Liver (tissue), 9 donors: ENCODE data around the gene IPO5. TPM values are rescaled to one million over a fixed set of nuclear protein-coding genes. Genes with fewer than 3 reads are reported as not detected.

Experiments
- DNase-seq: peaks from one replicate; pipeline ENCODE4 v3.0.0-alpha.2; 2017; ENCODE audit warnings: low spot score
- H3K27ac ChIP-seq, 2 donors: one replicate each; pipeline ENCODE4 v1.7.0; 2013; ENCODE audit warnings: inconsistent platforms in 2 of 2, low read length in 2 of 2, control low read depth in 1 of 2, low read depth in 1 of 2, mild to moderate bottlenecking in 1 of 2
- H3K27me3 ChIP-seq, 4 donors: one replicate each; pipeline versions ENCODE4 v1.6.1 to v1.7.0; 2013; ENCODE audit warnings: low read length in 3 of 4, inconsistent platforms in 1 of 4, mild to moderate bottlenecking in 1 of 4, moderate library complexity in 1 of 4; ENCODE audit not compliant: control insufficient read depth in 4 of 4, insufficient read depth in 4 of 4
- H3K36me3 ChIP-seq, 4 donors: one replicate each; pipeline versions ENCODE4 v1.6.1 to v1.7.0; 2013; ENCODE audit warnings: low read length in 3 of 4, mild to moderate bottlenecking in 3 of 4, low read depth in 1 of 4, moderate library complexity in 1 of 4; ENCODE audit not compliant: control insufficient read depth in 4 of 4, insufficient read depth in 3 of 4
- H3K4me1 ChIP-seq, 4 donors: one replicate each; pipeline versions ENCODE4 v1.6.1 to v1.7.0; 2013; ENCODE audit warnings: low read length in 3 of 4, mild to moderate bottlenecking in 3 of 4, moderate library complexity in 1 of 4; ENCODE audit not compliant: control insufficient read depth in 4 of 4, insufficient read depth in 4 of 4
- H3K4me3 ChIP-seq, 3 donors: one replicate each; pipeline versions ENCODE4 v1.6.1 to v1.7.0; 2013; ENCODE audit warnings: low read length in 3 of 3, control low read depth in 1 of 3, low read depth in 1 of 3, mild to moderate bottlenecking in 1 of 3
- H3K9ac ChIP-seq, 2 donors: one replicate each; pipeline ENCODE4 v1.7.0; 2013; ENCODE audit warnings: low read length in 2 of 2, mild to moderate bottlenecking in 2 of 2, moderate library complexity in 2 of 2, control low read depth in 1 of 2, low read depth in 1 of 2
- H3K9me3 ChIP-seq, 4 donors: one replicate each; pipeline versions ENCODE4 v1.6.1 to v1.7.0; 2013; ENCODE audit warnings: low read length in 3 of 4; ENCODE audit not compliant: control insufficient read depth in 4 of 4
- ATF3 ChIP-seq: IDR thresholded peaks from 2 replicates; pipeline ENCODE4 v1.6.1; 2016; ENCODE audit warnings: antibody characterized with exemption
- CTCF ChIP-seq: fragments of 150-350 bp; IDR thresholded peaks from 2 replicates; pipeline ENCODE4 v1.5.1; 2017; ENCODE audit warnings: improper control_type of control experiment, low read depth, low read length; ENCODE audit not compliant: missing input control
- EGR1 ChIP-seq, 2 donors: IDR thresholded peaks; 2 replicates each; pipeline ENCODE4 v1.6.1; 2016 to 2018; ENCODE audit warnings: antibody characterized with exemption in 2 of 2, low read depth in 2 of 2
- FOXA1 ChIP-seq: IDR thresholded peaks from 2 replicates; pipeline ENCODE4 v1.6.1; 2016; ENCODE audit warnings: antibody characterized with exemption
- FOXA2 ChIP-seq: IDR thresholded peaks from 2 replicates; pipeline ENCODE4 v1.6.1; 2016; ENCODE audit warnings: antibody characterized with exemption
- GABPA ChIP-seq, 2 donors: IDR thresholded peaks in 1 of 2; conservative IDR thresholded peaks in 1 of 2; 2 replicates each; pipeline ENCODE4 v1.6.1; 2016; ENCODE audit warnings: antibody characterized with exemption in 2 of 2, mild to moderate bottlenecking in 1 of 2, moderate library complexity in 1 of 2
- HNF4A ChIP-seq, 2 donors: conservative IDR thresholded peaks; 2 replicates each; pipeline ENCODE4 v1.6.1; 2016; ENCODE audit warnings: antibody characterized with exemption in 2 of 2, mild to moderate bottlenecking in 2 of 2
- HNF4G ChIP-seq: IDR thresholded peaks from 2 replicates; pipeline ENCODE4 v1.6.1; 2016; ENCODE audit warnings: antibody characterized with exemption
- JUND ChIP-seq, 2 donors: IDR thresholded peaks; 2 replicates each; pipeline ENCODE4 v1.6.1; 2016; ENCODE audit warnings: antibody characterized with exemption in 2 of 2
- MAX ChIP-seq: IDR thresholded peaks from 2 replicates; pipeline ENCODE4 v1.6.1; 2016; ENCODE audit warnings: antibody characterized with exemption
- NR2F2 ChIP-seq: IDR thresholded peaks from 2 replicates; pipeline ENCODE4 v1.6.1; 2016; ENCODE audit warnings: antibody characterized with exemption
- RAD21 ChIP-seq, 2 donors: IDR thresholded peaks; 2 replicates each; pipeline ENCODE4 v1.6.1; 2016; ENCODE audit warnings: antibody characterized with exemption in 2 of 2, mild to moderate bottlenecking in 2 of 2
- REST ChIP-seq: IDR thresholded peaks from 2 replicates; pipeline ENCODE4 v1.6.1; 2016; ENCODE audit warnings: antibody characterized with exemption, mild to moderate bottlenecking
- RXRA ChIP-seq, 2 donors: IDR thresholded peaks; 2 replicates each; pipeline ENCODE4 v1.6.1; 2017 to 2018; ENCODE audit warnings: antibody characterized with exemption in 2 of 2, mild to moderate bottlenecking in 1 of 2
- SP1 ChIP-seq: IDR thresholded peaks from 2 replicates; pipeline ENCODE4 v1.6.1; 2018; ENCODE audit warnings: antibody characterized with exemption, mild to moderate bottlenecking
- TAF1 ChIP-seq: conservative IDR thresholded peaks from 2 replicates; pipeline ENCODE4 v1.6.1; 2016; ENCODE audit warnings: antibody characterized with exemption, mild to moderate bottlenecking
- YY1 ChIP-seq: IDR thresholded peaks from 2 replicates; pipeline ENCODE4 v1.6.1; 2016; ENCODE audit warnings: antibody characterized with exemption, mild to moderate bottlenecking
- ZBTB33 ChIP-seq: IDR thresholded peaks from 2 replicates; pipeline ENCODE4 v1.6.1; 2016; ENCODE audit warnings: antibody characterized with exemption
- WGBS: extraction: QIAGEN DNeasy Blood & Tissue Kit; methylation state at CpG from one replicate; pipeline ENCODE4 v1.1.7; 2013; 5-methylcytosine and 5-hydroxymethylcytosine counted together
- polyA plus RNA-seq, 2 donors: library from polyadenylated mRNA; stranded (reverse) in 1 of 2; unstranded in 1 of 2; fragments of 200-250 nt in 1 of 2; fragments of >200 nt in 1 of 2; fragmentation: Nextera tagmentation in 1 of 2; extraction: Ambion mirVana in 1 of 2; gene quantifications; one replicate each; pipeline versions ENCODE4 v1.2.1 to v1.2.3, GENCODE V29; 2013 to 2015
- total RNA-seq, 2 donors: library from RNA; depleted of rRNA; stranded (reverse); fragments of >200 nt; gene quantifications; one replicate each; pipeline ENCODE4 v1.2.3, GENCODE V29; 2014
- donor health status: healthy.
- donor health status: healthy.
- donor health status: healthy.
- donor health status: healthy.
- donor health status: healthy.

IPO5 gene
- total and polyA plus RNA-seq, 4 donors, result 19.2 to 92.8 (median 46.6) TPM

- H3K4me1 ChIP-seq, result no peaks in the 10 kb centered on the region
- WGBS, result 91% methylated on average over 7 of the region's 7 CpGs
- TF ChIP-seq HNF4G, result no peak
- TF ChIP-seq CTCF, result no peak
- TF ChIP-seq REST, result no peak
- no peak for TF ChIP-seq YY1
- TF ChIP-seq MAX, result no peak
- TF ChIP-seq ATF3, result no peak
- no peak for TF ChIP-seq TAF1
- TF ChIP-seq RAD21 (IDR thresholded peaks at IDR 0.05), result no peak
- no peak for TF ChIP-seq GABPA (IDR thresholded peaks at IDR 0.05 in 1 of 2, conservative IDR thresholded peaks at IDR 0.05 in 1 of 2)
- no peak for TF ChIP-seq EGR1 (IDR thresholded peaks at IDR 0.05; ENCODE audit: low read depth in 2 of 2)
- TF ChIP-seq NR2F2, result no peak
- no peak for TF ChIP-seq JUND (IDR thresholded peaks at IDR 0.05)
- TF ChIP-seq FOXA1, result no peak
- no peak for TF ChIP-seq ZBTB33
- TF ChIP-seq SP1, result no peak
- H3K9ac ChIP-seq, result no peak overlapping the region
- no peak overlapping the region for H3K4me3 ChIP-seq
- no peaks in the 10 kb centered on the region for H3K27me3 ChIP-seq
- H3K36me3 ChIP-seq, result no peaks in the 10 kb centered on the region
- no peak overlapping the region for H3K27ac ChIP-seq
- no peaks in the 10 kb centered on the region for H3K9me3 ChIP-seq
- DNase-seq, result no peak
Observed at GRCh38 chr13:98059276-98059675, 105.8 kb downstream of the IPO5 start.

- Histone ChIP-seq H3K27me3 (no peaks in the 10 kb centered on the region), H3K27ac (no peak overlapping the region), H3K4me3 (no peak overlapping the region), H3K9me3 (no peaks in the 10 kb centered on the region), H3K36me3 (no peaks in the 10 kb centered on the region), H3K4me1 (no peaks in the 10 kb centered on the region), H3K9ac (no peak overlapping the region)
- 95% methylated on average over 3 of the region's 3 CpGs for WGBS
- no peak for DNase-seq
- TF ChIP-seq RXRA (IDR thresholded peaks at IDR 0.05), result no peak
- TF ChIP-seq HNF4A (conservative IDR thresholded peaks at IDR 0.05), result no peak
- no peak for TF ChIP-seq JUND (IDR thresholded peaks at IDR 0.05)
- no peak for TF ChIP-seq REST
- TF ChIP-seq FOXA1, result no peak
- no peak for TF ChIP-seq YY1
- TF ChIP-seq EGR1 (IDR thresholded peaks at IDR 0.05; ENCODE audit: low read depth in 2 of 2), result no peak
- no peak for TF ChIP-seq FOXA2
- no peak for TF ChIP-seq RAD21 (IDR thresholded peaks at IDR 0.05)
- no peak for TF ChIP-seq ZBTB33
- TF ChIP-seq TAF1, result no peak
- TF ChIP-seq MAX, result no peak
- no peak for TF ChIP-seq GABPA (IDR thresholded peaks at IDR 0.05 in 1 of 2, conservative IDR thresholded peaks at IDR 0.05 in 1 of 2)
Observed at GRCh38 chr13:98060282-98060681, 106.8 kb downstream of the IPO5 start.
